GM23338 (cell line): ENCODE results near the gene RNF213. TPM values are rescaled to one million over a fixed set of nuclear protein-coding genes. Genes with fewer than 3 reads are reported as not detected.

ENCODE experiments used
- ATAC-seq: fragments of 200-7000 bp; cut with Tn5 transposase; 3 replicates; pipeline ENCODE4 v1.9.1; 2020
- DNase-seq: peaks from one replicate; pipeline ENCODE4 v3.0.0-alpha.2; 2015; ENCODE audit warnings: low spot score
- H2AFZ ChIP-seq: fragments of 200-600 bp; sonication (generic); 2 replicates; pipeline ENCODE4 v1.8.0; 2016; ENCODE audit warnings: antibody characterized with exemption, mild to moderate bottlenecking, moderate library complexity
- H3F3A ChIP-seq: fragments of 200-600 bp; sonication (generic); replicated peaks from 2 replicates; pipeline ENCODE4 v1.8.0; 2017; ENCODE audit warnings: antibody characterized with exemption, mixed run types, low read depth
- H3K27ac ChIP-seq: fragments of 200-600 bp; sonication (generic); 2 replicates; pipeline ENCODE4 v1.6.1; 2016; ENCODE audit warnings: low read depth
- H3K27me3 ChIP-seq: fragments of 200-600 bp; sonication (generic); 2 replicates; pipeline ENCODE4 v1.8.0; 2016; ENCODE audit warnings: mild to moderate bottlenecking, mixed run types, moderate library complexity; ENCODE audit not compliant: insufficient read depth
- H3K36me3 ChIP-seq: fragments of 200-600 bp; sonication (generic); 2 replicates; pipeline ENCODE4 v1.8.0; 2016; ENCODE audit warnings: mild to moderate bottlenecking; ENCODE audit not compliant: insufficient read depth
- H3K4me1 ChIP-seq: fragments of 200-600 bp; sonication (generic); 2 replicates; pipeline ENCODE4 v1.8.0; 2016; ENCODE audit warnings: mild to moderate bottlenecking, moderate library complexity; ENCODE audit not compliant: insufficient read depth
- H3K4me2 ChIP-seq: fragments of 200-600 bp; sonication (generic); 2 replicates; pipeline ENCODE4 v1.7.1; 2017; ENCODE audit warnings: mixed run types
- H3K4me3 ChIP-seq: fragments of 200-600 bp; sonication (generic); 2 replicates; pipeline ENCODE4 v1.6.1; 2016; ENCODE audit warnings: mixed run types
- H3K79me2 ChIP-seq: fragments of 200-600 bp; sonication (generic); replicated peaks from 2 replicates; pipeline ENCODE4 v1.8.0; 2017; ENCODE audit warnings: mild to moderate bottlenecking; ENCODE audit not compliant: insufficient read depth
- H3K9me2 ChIP-seq: fragments of 200-600 bp; sonication (generic); 2 replicates; pipeline ENCODE4 v1.8.0; 2017; ENCODE audit not compliant: insufficient read depth
- H4K20me1 ChIP-seq: fragments of 200-600 bp; sonication (generic); replicated peaks from 2 replicates; pipeline ENCODE4 v1.8.0; 2017; ENCODE audit warnings: mild to moderate bottlenecking; ENCODE audit not compliant: insufficient read depth
- H3K27ac Mint-ChIP-seq: 2 replicates; pipeline ENCODE4 v1.8.0; 2020; ENCODE audit warnings: inconsistent platforms, mild to moderate bottlenecking, moderate library complexity, mixed read lengths
- H3K27me3 Mint-ChIP-seq: 3 replicates; pipeline ENCODE4 v1.8.0; 2022; ENCODE audit warnings: low read depth, mild to moderate bottlenecking, moderate library complexity, mixed read lengths, inconsistent platforms; ENCODE audit not compliant: insufficient read depth, poor library complexity
- H3K36me3 Mint-ChIP-seq: 3 replicates; pipeline ENCODE4 v1.8.0; 2021; ENCODE audit warnings: low read depth, mild to moderate bottlenecking, inconsistent platforms, moderate library complexity, mixed read lengths
- H3K4me1 Mint-ChIP-seq: 3 replicates; pipeline ENCODE4 v1.8.0; 2020; ENCODE audit warnings: mild to moderate bottlenecking, inconsistent platforms, mixed read lengths
- H3K4me3 Mint-ChIP-seq: 3 replicates; pipeline ENCODE4 v1.8.0; 2021; ENCODE audit warnings: moderate library complexity, mild to moderate bottlenecking, inconsistent platforms, mixed read lengths
- H3K9me3 Mint-ChIP-seq: 3 replicates; pipeline ENCODE4 v1.8.0; 2020; ENCODE audit warnings: moderate library complexity, mild to moderate bottlenecking, inconsistent platforms, mixed read lengths
- CREB1 ChIP-seq: fragments of 250-450 bp; sonication (Bioruptor Pico); IDR thresholded peaks from 2 replicates; pipeline ENCODE4 v1.5.0; 2020; ENCODE audit warnings: low read depth, mild to moderate bottlenecking, moderate library complexity
- EZH2 ChIP-seq: fragments of 200-600 bp; sonication (generic); IDR thresholded peaks from one replicate; pipeline ENCODE4 v1.8.0; 2017; ENCODE audit warnings: antibody characterized with exemption, mild to moderate bottlenecking, low read depth; ENCODE audit not compliant: unreplicated experiment
- EZH2phosphoT487 ChIP-seq: fragments of 200-600 bp; sonication (generic); IDR thresholded peaks from one replicate; pipeline ENCODE4 v1.8.1; 2018; ENCODE audit warnings: antibody characterized with exemption; ENCODE audit not compliant: unreplicated experiment
- JUNB ChIP-seq: IDR thresholded peaks from one replicate; pipeline ENCODE4 v1.6.1; 2016; ENCODE audit warnings: antibody characterized with exemption; ENCODE audit not compliant: unreplicated experiment
- POLR2AphosphoS5 ChIP-seq: IDR thresholded peaks from 2 replicates; pipeline ENCODE4 v1.6.1; 2016; ENCODE audit warnings: antibody characterized with exemption, low read depth
- STAT1 ChIP-seq: IDR thresholded peaks from one replicate; pipeline ENCODE4 v1.6.1; 2016; ENCODE audit warnings: antibody characterized with exemption; ENCODE audit not compliant: unreplicated experiment
- ZNF331 ChIP-seq: fragments of 250-450 bp; sonication (Bioruptor Pico); IDR thresholded peaks from 2 replicates; pipeline ENCODE4 v1.5.0; 2020; ENCODE audit warnings: low read depth, mild to moderate bottlenecking, moderate library complexity
- polyA plus RNA-seq: library from polyadenylated mRNA; unstranded; fragments of >200 nt; fragmentation: Nextera tagmentation; extraction: Ambion mirVana; gene quantifications from 2 replicates; pipeline ENCODE4 v1.2.1, GENCODE V29; 2016
- total RNA-seq: library from RNA; depleted of rRNA; stranded (reverse); fragments of >200 nt; shearing (Covaris generic); gene quantifications from 2 replicates; pipeline ENCODE4 v1.2.3, GENCODE V29; 2014
- TF ChIP-seq, protein P1 (sequence below): fragments of 250-450 bp; sonication (Bioruptor Pico); IDR thresholded peaks from 2 replicates; pipeline ENCODE4 v1.5.0; 2020; ENCODE audit warnings: mild to moderate bottlenecking, moderate library complexity
- TF ChIP-seq, protein P2 (sequence below): IDR thresholded peaks from 2 replicates; pipeline ENCODE4 v1.6.1; 2016; ENCODE audit warnings: antibody characterized with exemption
- TF ChIP-seq, protein P3 (sequence below), 2 experiments: fragments of 200-600 bp in 1 of 2; sonication (generic) in 1 of 2; conservative IDR thresholded peaks; 2 replicates each; pipeline versions ENCODE4 v1.5.1 to v1.6.1; 2016 to 2017; ENCODE audit warnings: antibody characterized with exemption in 2 of 2, low read depth in 2 of 2, mild to moderate bottlenecking in 2 of 2, moderate library complexity in 1 of 2

The RNF213 gene
- total and polyA plus RNA-seq, 2 experiments from 2014 or later, result 21.2 to 67.2 TPM

DNA sequence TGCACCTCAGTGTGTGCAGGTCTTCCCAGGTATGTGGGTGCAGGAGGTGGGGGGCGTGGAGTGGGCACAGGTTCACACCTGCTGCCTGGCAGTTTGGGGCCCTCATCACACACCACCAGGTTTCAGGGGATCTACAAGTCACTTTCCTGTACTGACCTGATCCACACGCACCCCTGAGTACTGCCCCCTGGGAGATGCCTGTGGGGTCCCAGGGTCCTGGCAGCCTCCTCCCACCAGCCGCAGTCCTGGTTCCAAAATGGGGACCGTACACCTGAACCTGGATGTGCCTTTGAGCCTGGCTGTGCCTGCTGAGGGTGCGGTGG, 25.9 kb downstream of the RNF213 start (continued):
- TF ChIP-seq, protein P1, sequence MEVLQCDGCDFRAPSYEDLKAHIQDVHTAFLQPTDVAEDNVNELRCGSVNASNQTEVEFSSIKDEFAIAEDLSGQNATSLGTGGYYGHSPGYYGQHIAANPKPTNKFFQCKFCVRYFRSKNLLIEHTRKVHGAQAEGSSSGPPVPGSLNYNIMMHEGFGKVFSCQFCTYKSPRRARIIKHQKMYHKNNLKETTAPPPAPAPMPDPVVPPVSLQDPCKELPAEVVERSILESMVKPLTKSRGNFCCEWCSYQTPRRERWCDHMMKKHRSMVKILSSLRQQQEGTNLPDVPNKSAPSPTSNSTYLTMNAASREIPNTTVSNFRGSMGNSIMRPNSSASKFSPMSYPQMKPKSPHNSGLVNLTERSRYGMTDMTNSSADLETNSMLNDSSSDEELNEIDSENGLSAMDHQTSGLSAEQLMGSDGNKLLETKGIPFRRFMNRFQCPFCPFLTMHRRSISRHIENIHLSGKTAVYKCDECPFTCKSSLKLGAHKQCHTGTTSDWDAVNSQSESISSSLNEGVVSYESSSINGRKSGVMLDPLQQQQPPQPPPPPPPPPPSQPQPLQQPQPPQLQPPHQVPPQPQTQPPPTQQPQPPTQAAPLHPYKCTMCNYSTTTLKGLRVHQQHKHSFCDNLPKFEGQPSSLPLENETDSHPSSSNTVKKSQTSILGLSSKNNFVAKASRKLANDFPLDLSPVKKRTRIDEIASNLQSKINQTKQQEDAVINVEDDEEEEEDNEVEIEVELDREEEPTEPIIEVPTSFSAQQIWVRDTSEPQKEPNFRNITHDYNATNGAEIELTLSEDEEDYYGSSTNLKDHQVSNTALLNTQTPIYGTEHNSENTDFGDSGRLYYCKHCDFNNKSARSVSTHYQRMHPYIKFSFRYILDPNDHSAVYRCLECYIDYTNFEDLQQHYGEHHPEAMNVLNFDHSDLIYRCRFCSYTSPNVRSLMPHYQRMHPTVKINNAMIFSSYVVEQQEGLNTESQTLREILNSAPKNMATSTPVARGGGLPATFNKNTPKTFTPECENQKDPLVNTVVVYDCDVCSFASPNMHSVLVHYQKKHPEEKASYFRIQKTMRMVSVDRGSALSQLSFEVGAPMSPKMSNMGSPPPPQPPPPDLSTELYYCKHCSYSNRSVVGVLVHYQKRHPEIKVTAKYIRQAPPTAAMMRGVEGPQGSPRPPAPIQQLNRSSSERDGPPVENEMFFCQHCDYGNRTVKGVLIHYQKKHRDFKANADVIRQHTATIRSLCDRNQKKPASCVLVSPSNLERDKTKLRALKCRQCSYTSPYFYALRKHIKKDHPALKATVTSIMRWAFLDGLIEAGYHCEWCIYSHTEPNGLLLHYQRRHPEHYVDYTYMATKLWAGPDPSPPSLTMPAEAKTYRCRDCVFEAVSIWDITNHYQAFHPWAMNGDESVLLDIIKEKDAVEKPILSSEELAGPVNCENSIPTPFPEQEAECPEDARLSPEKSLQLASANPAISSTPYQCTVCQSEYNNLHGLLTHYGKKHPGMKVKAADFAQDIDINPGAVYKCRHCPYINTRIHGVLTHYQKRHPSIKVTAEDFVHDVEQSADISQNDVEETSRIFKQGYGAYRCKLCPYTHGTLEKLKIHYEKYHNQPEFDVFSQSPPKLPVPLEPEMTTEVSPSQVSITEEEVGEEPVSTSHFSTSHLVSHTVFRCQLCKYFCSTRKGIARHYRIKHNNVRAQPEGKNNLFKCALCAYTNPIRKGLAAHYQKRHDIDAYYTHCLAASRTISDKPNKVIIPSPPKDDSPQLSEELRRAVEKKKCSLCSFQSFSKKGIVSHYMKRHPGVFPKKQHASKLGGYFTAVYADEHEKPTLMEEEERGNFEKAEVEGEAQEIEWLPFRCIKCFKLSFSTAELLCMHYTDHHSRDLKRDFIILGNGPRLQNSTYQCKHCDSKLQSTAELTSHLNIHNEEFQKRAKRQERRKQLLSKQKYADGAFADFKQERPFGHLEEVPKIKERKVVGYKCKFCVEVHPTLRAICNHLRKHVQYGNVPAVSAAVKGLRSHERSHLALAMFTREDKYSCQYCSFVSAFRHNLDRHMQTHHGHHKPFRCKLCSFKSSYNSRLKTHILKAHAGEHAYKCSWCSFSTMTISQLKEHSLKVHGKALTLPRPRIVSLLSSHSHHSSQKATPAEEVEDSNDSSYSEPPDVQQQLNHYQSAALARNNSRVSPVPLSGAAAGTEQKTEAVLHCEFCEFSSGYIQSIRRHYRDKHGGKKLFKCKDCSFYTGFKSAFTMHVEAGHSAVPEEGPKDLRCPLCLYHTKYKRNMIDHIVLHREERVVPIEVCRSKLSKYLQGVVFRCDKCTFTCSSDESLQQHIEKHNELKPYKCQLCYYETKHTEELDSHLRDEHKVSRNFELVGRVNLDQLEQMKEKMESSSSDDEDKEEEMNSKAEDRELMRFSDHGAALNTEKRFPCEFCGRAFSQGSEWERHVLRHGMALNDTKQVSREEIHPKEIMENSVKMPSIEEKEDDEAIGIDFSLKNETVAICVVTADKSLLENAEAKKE (CRISPR knock-in tag), result no peak
- TF ChIP-seq EZH2phosphoT487, result no peak
- TF ChIP-seq JUNB, result no peak

DNA sequence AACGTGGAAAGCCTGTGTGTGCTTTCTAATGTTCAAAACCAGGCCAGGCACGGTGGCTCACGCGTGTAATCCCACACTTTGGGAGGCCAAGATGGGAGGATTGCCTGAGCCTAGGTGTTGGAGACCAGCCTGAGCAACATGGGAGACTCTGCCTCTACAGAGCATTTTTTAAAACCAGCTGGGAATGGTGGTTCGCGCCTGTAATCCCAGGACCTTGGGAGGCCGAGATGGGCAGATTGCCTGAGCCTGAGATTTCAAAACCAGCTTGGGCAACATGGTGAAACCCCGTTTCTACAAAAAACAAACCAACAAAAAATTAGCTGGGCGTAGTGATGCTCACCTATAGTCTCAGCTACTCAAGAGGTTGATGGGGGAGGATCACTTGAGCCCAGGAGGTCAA, 26.4 kb downstream of the RNF213 start:
- no peaks in the 10 kb centered on the region for H3K9me2 ChIP-seq
- H3K27ac Mint-ChIP-seq, result peak overlapping the region; percentile 85; the same call in 1 of the 2 replicates
- no peak for ATAC-seq
- TF ChIP-seq ZNF331 (CRISPR knock-in tag) (no peak), JUNB (no peak), POLR2AphosphoS5 (no peak), EZH2 (no peak), CREB1 (no peak), STAT1 (no peak)
- TF ChIP-seq, protein P2, sequence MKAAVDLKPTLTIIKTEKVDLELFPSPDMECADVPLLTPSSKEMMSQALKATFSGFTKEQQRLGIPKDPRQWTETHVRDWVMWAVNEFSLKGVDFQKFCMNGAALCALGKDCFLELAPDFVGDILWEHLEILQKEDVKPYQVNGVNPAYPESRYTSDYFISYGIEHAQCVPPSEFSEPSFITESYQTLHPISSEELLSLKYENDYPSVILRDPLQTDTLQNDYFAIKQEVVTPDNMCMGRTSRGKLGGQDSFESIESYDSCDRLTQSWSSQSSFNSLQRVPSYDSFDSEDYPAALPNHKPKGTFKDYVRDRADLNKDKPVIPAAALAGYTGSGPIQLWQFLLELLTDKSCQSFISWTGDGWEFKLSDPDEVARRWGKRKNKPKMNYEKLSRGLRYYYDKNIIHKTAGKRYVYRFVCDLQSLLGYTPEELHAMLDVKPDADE, result no peak
- TF ChIP-seq, protein P3, sequence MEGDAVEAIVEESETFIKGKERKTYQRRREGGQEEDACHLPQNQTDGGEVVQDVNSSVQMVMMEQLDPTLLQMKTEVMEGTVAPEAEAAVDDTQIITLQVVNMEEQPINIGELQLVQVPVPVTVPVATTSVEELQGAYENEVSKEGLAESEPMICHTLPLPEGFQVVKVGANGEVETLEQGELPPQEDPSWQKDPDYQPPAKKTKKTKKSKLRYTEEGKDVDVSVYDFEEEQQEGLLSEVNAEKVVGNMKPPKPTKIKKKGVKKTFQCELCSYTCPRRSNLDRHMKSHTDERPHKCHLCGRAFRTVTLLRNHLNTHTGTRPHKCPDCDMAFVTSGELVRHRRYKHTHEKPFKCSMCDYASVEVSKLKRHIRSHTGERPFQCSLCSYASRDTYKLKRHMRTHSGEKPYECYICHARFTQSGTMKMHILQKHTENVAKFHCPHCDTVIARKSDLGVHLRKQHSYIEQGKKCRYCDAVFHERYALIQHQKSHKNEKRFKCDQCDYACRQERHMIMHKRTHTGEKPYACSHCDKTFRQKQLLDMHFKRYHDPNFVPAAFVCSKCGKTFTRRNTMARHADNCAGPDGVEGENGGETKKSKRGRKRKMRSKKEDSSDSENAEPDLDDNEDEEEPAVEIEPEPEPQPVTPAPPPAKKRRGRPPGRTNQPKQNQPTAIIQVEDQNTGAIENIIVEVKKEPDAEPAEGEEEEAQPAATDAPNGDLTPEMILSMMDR (conservative IDR thresholded peaks at IDR 0.05; ENCODE audit: low read depth in 2 of 2), result no peak

More for the DNA sequence above, 26.4 kb downstream of the RNF213 start:
- H3K27me3 ChIP-seq, result no peaks in the 10 kb centered on the region
- H3K27ac ChIP-seq, result no peak overlapping the region
- no peaks in the 10 kb centered on the region for H3K4me1 ChIP-seq
- DNase-seq, result no peak
- Mint-ChIP-seq H3K4me3 (no peak overlapping the region), H3K27me3 (peaks cover 4% of the 10 kb centered on the region), H3K36me3 (peaks cover 40% of the 10 kb centered on the region), H3K4me1 (peaks cover 14% of the 10 kb centered on the region), H3K9me3 (no peaks in the 10 kb centered on the region)
- no peak overlapping the region for H3K4me2 ChIP-seq
- no peaks in the 10 kb centered on the region for H3F3A ChIP-seq
- H4K20me1 ChIP-seq, result peaks cover 8% of the 10 kb centered on the region; the same call in 1 of the 2 replicates
- no peak overlapping the region for H2AFZ ChIP-seq
- no peak overlapping the region for H3K4me3 ChIP-seq
- H3K79me2 ChIP-seq, result no peaks in the 10 kb centered on the region
- peaks cover 13% of the 10 kb centered on the region; the same call in 1 of the 2 replicates for H3K36me3 ChIP-seq
